RWPE1 (cell line): ENCODE results near the gene MCF2L.
"Not testable (repeated sequence)": the region's sequence is repeated elsewhere in the genome, so short reads cannot be mapped to it uniquely, and the experiment has no call there.

Source experiments
- CTCF ChIA-PET: fragments of 350-600 bp; sonication (Branson Sonifier 250); formaldehyde crosslinking; extraction: SDS; loops from one replicate; lab custom pipeline; 2021; lab: Yijun Ruan, JAX
- POLR2A ChIA-PET: fragments of 400-600 bp; formaldehyde crosslinking; extraction: SDS; loops from one replicate; lab custom pipeline; 2020; ENCODE audit warnings: antibody characterized with exemption; ENCODE audit not compliant: low non-redundant PET; lab: Yijun Ruan, JAX
- DNase-seq: peaks from one replicate; pipeline ENCODE4 v3.0.0; 2012; ENCODE audit warnings: low spot score
- H3K27ac ChIP-seq: fragments of 450-650 bp; 2 replicates; pipeline ENCODE4 v1.5.1; 2017
- CTCF ChIP-seq: fragments of 450-650 bp; conservative IDR thresholded peaks from 2 replicates; pipeline ENCODE4 v1.5.1; 2017; ENCODE audit warnings: low read depth, mild to moderate bottlenecking

The MCF2L gene

GRCh38 chr13:113052971-113053370 is 84.0 kb downstream of the MCF2L start:
- ChIA-PET POLR2A (no interaction called here), CTCF (no interaction called here)
- no peak for TF ChIP-seq CTCF
- no peak for DNase-seq
- H3K27ac ChIP-seq: no peak overlapping the region

GRCh38 chr13:113053376-113053775 is 84.4 kb downstream of the MCF2L start:
- no peak for DNase-seq
- CTCF ChIA-PET: no interaction called here
- H3K27ac ChIP-seq: no peak overlapping the region
- no peak for TF ChIP-seq CTCF
- POLR2A ChIA-PET: no interaction called here

- no peak overlapping the region for H3K27ac ChIP-seq
- DNase-seq: no peak
- CTCF ChIA-PET: no interaction called here
- POLR2A ChIA-PET: no interaction called here
- TF ChIP-seq CTCF: no peak
Observed at GRCh38 chr13:113053801-113054604, 85.0 kb downstream of the MCF2L start.

GRCh38 chr13:113057084-113057483 is 88.1 kb downstream of the MCF2L start:
- ChIA-PET CTCF (no interaction called here), POLR2A (no interaction called here)
- DNase-seq: no peak
- TF ChIP-seq CTCF: no peak
- no peak overlapping the region for H3K27ac ChIP-seq

GRCh38 chr13:113057559-113057958 is 88.5 kb downstream of the MCF2L start:
- DNase-seq, POLR2A ChIA-PET, H3K27ac ChIP-seq, CTCF ChIA-PET: not testable (repeated sequence)

GRCh38 chr13:113058129-113058987 is 89.3 kb downstream of the MCF2L start:
- DNase-seq: no peak
- ChIA-PET POLR2A (no interaction called here), CTCF (no interaction called here)
- H3K27ac ChIP-seq: no peak overlapping the region
- TF ChIP-seq CTCF: no peak
